Measurements from ENCODE around the gene FSIP2. TPM values are rescaled to one million over a fixed set of nuclear protein-coding genes. Genes with fewer than 3 reads are reported as not detected.

FSIP2 gene
- total RNA-seq, 1 experiment from 2014 or later, result 2.2 TPM

DNA sequence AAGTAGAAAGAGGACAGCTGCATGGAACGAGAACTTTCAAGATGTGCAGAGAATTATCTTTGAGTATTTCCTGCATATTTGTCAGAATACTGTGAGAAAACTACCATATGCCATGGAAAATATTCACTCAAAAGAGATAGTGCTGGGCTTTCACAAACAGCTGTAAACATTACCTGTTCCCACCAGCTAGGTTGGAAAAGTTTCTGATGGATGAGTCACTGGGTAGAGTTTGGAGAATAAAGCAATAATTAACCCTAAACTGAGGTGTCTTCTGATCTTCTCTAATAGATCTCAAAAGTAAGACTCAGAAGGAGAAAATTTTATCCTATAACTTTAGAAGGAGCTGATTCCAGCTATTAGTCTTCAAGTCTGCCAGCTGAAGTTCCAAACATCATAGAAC lies 3.9 kb upstream of the FSIP2 start:
- POLR2A ChIA-PET, result no interaction called here

GRCh38 chr2:185736210-185736609 lies 2.4 kb upstream of the FSIP2 start:
- Mint-ChIP-seq H3K4me3 (no peak overlapping the region), H3K36me3 (no peaks in the 10 kb centered on the region), H3K4me1 (peaks cover 24% of the 10 kb centered on the region), H3K27me3 (ENCODE audit: low read depth) (peaks cover 4% of the 10 kb centered on the region; the same call in 1 of the 2 replicates), H3K9me3 (no peaks in the 10 kb centered on the region), H3K27ac (no peak overlapping the region)
- DNase-seq (ENCODE audit: low spot score), result no peak
- no peak for ATAC-seq
- TF ChIP-seq, protein P1, sequence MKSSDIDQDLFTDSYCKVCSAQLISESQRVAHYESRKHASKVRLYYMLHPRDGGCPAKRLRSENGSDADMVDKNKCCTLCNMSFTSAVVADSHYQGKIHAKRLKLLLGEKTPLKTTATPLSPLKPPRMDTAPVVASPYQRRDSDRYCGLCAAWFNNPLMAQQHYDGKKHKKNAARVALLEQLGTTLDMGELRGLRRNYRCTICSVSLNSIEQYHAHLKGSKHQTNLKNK (CRISPR knock-in tag; IDR thresholded peaks at IDR 0.05), result no peak
- TF ChIP-seq ZBTB21 (CRISPR knock-in tag; IDR thresholded peaks at IDR 0.05; ENCODE audit: borderline replicate concordance), result no peak
- no peak for TF ChIP-seq E2F4 (CRISPR knock-in tag; IDR thresholded peaks at IDR 0.05; ENCODE audit: borderline replicate concordance, low read depth)
- TF ChIP-seq NFE2L1 (CRISPR knock-in tag; IDR thresholded peaks at IDR 0.05), result no peak
- TF ChIP-seq KAT7 (CRISPR knock-in tag; IDR thresholded peaks at IDR 0.05; ENCODE audit: borderline replicate concordance), result no peak
- no peak for TF ChIP-seq TCF7 (CRISPR knock-in tag; IDR thresholded peaks at IDR 0.05; ENCODE audit: low read depth)
- TF ChIP-seq AFF4 (CRISPR knock-in tag; IDR thresholded peaks at IDR 0.05; ENCODE audit: borderline replicate concordance), result no peak
- no peak for TF ChIP-seq ZNF219 (CRISPR knock-in tag; IDR thresholded peaks at IDR 0.05; ENCODE audit: borderline replicate concordance)
- no peak for TF ChIP-seq ZNF138 (CRISPR knock-in tag; conservative IDR thresholded peaks at IDR 0.05)
- no peak for TF ChIP-seq E2F5 (CRISPR knock-in tag; IDR thresholded peaks at IDR 0.05)
- ChIA-PET POLR2A (no interaction called here), CTCF (no interaction called here)

More for the DNA sequence above, 3.9 kb upstream of the FSIP2 start:
- CTCF ChIA-PET, result interaction anchor here (1.5 kb wide), 1 partner anchor 106 kb away, joined by 4 read pairs; no protein-coding TSS in a partner anchor
- Mint-ChIP-seq H3K27ac (no peak overlapping the region), H3K36me3 (no peaks in the 10 kb centered on the region), H3K9me3 (no peaks in the 10 kb centered on the region), H3K4me3 (no peak overlapping the region), H3K27me3 (ENCODE audit: low read depth) (peaks cover 4% of the 10 kb centered on the region; the same call in 1 of the 2 replicates), H3K4me1 (peaks cover 24% of the 10 kb centered on the region)
- TF ChIP-seq, protein P2, sequence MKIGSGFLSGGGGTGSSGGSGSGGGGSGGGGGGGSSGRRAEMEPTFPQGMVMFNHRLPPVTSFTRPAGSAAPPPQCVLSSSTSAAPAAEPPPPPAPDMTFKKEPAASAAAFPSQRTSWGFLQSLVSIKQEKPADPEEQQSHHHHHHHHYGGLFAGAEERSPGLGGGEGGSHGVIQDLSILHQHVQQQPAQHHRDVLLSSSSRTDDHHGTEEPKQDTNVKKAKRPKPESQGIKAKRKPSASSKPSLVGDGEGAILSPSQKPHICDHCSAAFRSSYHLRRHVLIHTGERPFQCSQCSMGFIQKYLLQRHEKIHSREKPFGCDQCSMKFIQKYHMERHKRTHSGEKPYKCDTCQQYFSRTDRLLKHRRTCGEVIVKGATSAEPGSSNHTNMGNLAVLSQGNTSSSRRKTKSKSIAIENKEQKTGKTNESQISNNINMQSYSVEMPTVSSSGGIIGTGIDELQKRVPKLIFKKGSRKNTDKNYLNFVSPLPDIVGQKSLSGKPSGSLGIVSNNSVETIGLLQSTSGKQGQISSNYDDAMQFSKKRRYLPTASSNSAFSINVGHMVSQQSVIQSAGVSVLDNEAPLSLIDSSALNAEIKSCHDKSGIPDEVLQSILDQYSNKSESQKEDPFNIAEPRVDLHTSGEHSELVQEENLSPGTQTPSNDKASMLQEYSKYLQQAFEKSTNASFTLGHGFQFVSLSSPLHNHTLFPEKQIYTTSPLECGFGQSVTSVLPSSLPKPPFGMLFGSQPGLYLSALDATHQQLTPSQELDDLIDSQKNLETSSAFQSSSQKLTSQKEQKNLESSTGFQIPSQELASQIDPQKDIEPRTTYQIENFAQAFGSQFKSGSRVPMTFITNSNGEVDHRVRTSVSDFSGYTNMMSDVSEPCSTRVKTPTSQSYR (CRISPR knock-in tag; IDR thresholded peaks at IDR 0.05), result no peak
- TF ChIP-seq, protein P3, sequence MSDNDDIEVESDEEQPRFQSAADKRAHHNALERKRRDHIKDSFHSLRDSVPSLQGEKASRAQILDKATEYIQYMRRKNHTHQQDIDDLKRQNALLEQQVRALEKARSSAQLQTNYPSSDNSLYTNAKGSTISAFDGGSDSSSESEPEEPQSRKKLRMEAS (CRISPR knock-in tag; IDR thresholded peaks at IDR 0.05), result no peak
- TF ChIP-seq CREM (CRISPR knock-in tag; IDR thresholded peaks at IDR 0.05), result no peak
- DNase-seq (ENCODE audit: low spot score) (no peak), ATAC-seq (no peak)
